RWPE2 (cell line): Measurements from ENCODE around the gene SIRPB1.

Experiments used
- ATAC-seq: fragments of 200-7000 bp; cut with Tn5 transposase; 3 replicates; pipeline ENCODE4 v1.9.1; 2021; ENCODE audit warnings: low read depth
- DNase-seq: peaks from one replicate; pipeline ENCODE4 v3.0.0-alpha.2; 2020; ENCODE audit warnings: low spot score
- H3K27ac ChIP-seq: fragments of 450-650 bp; 2 replicates; pipeline ENCODE4 v1.5.1; 2017; ENCODE audit warnings: mild to moderate bottlenecking; ENCODE audit not compliant: poor library complexity, severe bottlenecking
- H3K27me3 ChIP-seq: fragments of 250-450 bp; sonication (Bioruptor Pico); 2 replicates; pipeline ENCODE4 v1.5.1; 2021; ENCODE audit warnings: mild to moderate bottlenecking, moderate library complexity; ENCODE audit not compliant: insufficient read depth, poor library complexity, severe bottlenecking
- H3K36me3 ChIP-seq: fragments of 250-450 bp; sonication (Bioruptor Pico); 2 replicates; pipeline ENCODE4 v1.5.1; 2020; ENCODE audit warnings: low read depth, mild to moderate bottlenecking, moderate library complexity
- H3K4me1 ChIP-seq: fragments of 250-450 bp; sonication (Bioruptor Pico); 2 replicates; pipeline ENCODE4 v1.5.1; 2021; ENCODE audit warnings: mild to moderate bottlenecking, moderate library complexity; ENCODE audit not compliant: insufficient read depth, poor library complexity, severe bottlenecking
- H3K4me3 ChIP-seq: fragments of 250-450 bp; sonication (Bioruptor Pico); 2 replicates; pipeline ENCODE4 v1.5.1; 2021; ENCODE audit warnings: mild to moderate bottlenecking, moderate library complexity; ENCODE audit not compliant: severe bottlenecking
- H3K9me3 ChIP-seq: fragments of 250-450 bp; sonication (Bioruptor Pico); 2 replicates; pipeline ENCODE4 v1.5.1; 2021; ENCODE audit warnings: mild to moderate bottlenecking, moderate library complexity; ENCODE audit not compliant: severe bottlenecking
- TF ChIP-seq, protein P1 (sequence below): fragments of 450-650 bp; IDR thresholded peaks from one replicate; pipeline ENCODE4 v1.5.1; 2017; ENCODE audit warnings: mild to moderate bottlenecking, moderate library complexity; ENCODE audit not compliant: poor library complexity, severe bottlenecking

The SIRPB1 gene

DNA sequence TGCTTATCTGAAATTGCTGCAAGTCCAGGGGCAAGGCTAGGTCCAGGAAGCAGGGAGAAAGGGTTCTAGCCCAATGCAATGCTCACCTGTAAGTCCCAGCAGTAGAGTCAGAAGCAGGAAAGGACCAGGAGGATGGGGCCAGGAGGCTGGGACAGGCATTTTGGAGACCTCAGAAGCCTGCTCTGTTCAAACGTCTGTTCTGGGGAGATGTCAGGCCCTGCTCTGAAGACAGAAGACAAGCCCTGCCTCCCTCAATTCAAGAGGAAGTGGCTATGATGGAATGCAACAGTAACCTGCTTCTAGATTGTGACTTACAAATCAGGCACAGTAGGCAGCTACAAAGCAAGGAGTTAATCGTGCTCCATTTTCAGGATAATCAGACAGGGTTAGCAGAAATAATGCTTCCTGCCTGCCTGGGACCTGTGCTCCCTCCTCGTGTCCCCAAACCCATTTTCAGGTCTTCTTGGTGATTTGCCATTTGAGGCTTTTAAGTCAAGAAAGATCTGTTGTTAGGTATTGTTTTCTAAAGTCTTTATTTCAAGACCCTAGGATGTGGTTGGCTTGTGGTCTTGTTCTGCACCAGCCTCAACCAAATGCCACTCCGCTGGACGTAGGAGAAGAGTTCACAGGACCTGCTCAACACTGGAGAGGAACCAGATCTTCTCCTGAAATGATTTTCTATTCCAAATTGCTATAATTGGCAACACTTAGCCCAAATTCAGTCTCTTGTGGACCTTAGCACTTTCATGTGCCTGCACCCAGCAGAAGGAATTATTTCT, 37.9 kb upstream of the SIRPB1 start, which contains the start of gene SIRPG:
Gene SIRPG, minus strand, starts transcription at position 224 of the 779 bp plus-strand sequence. Its CDS starts 65 bp downstream, at position 159.
- ATAC-seq = no peak
- H3K4me1 ChIP-seq = no peaks in the 10 kb centered on the region
- no peak within 1 kb of the TSS for H3K4me3 ChIP-seq
- H3K27me3 ChIP-seq = no peaks in the 10 kb centered on the region
- no peaks in the 10 kb centered on the region for H3K36me3 ChIP-seq
- no peak for DNase-seq
- TF ChIP-seq, protein P1, sequence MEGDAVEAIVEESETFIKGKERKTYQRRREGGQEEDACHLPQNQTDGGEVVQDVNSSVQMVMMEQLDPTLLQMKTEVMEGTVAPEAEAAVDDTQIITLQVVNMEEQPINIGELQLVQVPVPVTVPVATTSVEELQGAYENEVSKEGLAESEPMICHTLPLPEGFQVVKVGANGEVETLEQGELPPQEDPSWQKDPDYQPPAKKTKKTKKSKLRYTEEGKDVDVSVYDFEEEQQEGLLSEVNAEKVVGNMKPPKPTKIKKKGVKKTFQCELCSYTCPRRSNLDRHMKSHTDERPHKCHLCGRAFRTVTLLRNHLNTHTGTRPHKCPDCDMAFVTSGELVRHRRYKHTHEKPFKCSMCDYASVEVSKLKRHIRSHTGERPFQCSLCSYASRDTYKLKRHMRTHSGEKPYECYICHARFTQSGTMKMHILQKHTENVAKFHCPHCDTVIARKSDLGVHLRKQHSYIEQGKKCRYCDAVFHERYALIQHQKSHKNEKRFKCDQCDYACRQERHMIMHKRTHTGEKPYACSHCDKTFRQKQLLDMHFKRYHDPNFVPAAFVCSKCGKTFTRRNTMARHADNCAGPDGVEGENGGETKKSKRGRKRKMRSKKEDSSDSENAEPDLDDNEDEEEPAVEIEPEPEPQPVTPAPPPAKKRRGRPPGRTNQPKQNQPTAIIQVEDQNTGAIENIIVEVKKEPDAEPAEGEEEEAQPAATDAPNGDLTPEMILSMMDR = no peak
- H3K9me3 ChIP-seq = no peaks in the 10 kb centered on the region
- H3K27ac ChIP-seq = no peak within 1 kb of the TSS

DNA sequence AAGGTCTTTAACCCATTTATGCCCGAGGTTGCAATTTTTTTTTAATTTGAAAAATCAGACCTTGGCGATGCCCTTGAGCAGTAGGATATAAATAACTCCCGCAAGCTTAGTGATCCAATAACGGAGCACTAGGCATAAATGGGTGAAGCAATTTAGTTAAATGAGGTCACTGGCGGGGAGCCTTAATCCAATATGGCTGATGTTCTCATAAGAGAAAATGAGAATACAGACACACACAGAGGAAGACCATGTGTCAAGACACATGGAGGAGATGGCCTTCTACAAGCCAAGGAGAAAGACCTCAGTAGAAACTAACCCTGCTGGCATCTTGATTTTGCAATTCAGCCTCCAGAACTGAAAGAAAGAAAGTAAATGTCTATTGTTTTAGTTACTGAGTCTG, 37.0 kb upstream of the SIRPB1 start:
- DNase-seq = no peak
- no peaks in the 10 kb centered on the region for H3K4me1 ChIP-seq
- H3K4me3 ChIP-seq = no peak overlapping the region
- H3K27me3 ChIP-seq = no peaks in the 10 kb centered on the region
- no peak overlapping the region for H3K27ac ChIP-seq
- H3K9me3 ChIP-seq = no peaks in the 10 kb centered on the region
- no peaks in the 10 kb centered on the region for H3K36me3 ChIP-seq
- no peak for ATAC-seq
- TF ChIP-seq, protein P1 = no peak

DNA sequence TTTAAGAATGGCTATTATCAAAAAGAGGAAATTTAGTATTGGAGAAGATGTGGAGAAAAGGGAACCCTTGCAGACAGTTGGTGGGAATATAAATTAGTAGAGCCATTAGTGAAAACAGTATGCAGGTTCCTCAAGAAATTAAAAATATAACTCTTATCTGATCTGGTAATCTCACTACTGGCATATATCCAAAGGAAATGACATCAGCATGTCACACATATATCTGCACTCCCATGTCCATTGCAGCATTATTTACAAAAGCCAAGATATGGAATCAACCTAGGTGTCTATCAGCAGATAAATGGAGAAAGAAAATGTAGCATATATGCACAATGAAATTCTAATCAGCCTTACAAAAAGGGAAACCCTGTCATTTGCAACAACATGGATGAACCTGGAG, 35.2 kb upstream of the SIRPB1 start:
- Histone ChIP-seq H3K27me3 (peaks cover 4% of the 10 kb centered on the region), H3K4me3 (no peak overlapping the region), H3K36me3 (no peaks in the 10 kb centered on the region), H3K9me3 (no peaks in the 10 kb centered on the region), H3K27ac (no peak overlapping the region), H3K4me1 (no peaks in the 10 kb centered on the region)
- TF ChIP-seq, protein P1 = no peak
- ATAC-seq (no peak), DNase-seq (no peak)

DNA sequence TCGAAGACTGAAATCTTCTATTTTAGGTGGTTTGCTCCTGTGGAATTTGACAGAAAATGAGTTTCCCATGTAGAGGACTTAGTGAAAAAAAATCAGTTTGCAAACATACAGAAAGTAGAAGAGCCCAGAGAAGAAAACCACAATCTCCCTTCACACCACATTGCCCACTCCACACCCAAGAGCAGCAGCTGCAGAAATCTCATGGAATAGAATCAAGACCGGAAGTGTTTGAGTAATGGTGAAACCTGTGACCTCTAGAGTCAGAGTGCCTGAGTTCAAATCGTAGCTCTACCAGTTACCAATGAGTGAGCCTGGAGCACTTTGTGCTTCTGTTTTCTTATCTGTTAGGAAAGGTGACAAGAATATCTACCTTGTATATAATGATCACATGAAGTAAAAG, 33.2 kb upstream of the SIRPB1 start:
- H3K27me3 ChIP-seq = peaks cover 4% of the 10 kb centered on the region
- no peak for ATAC-seq
- no peaks in the 10 kb centered on the region for H3K9me3 ChIP-seq
- H3K27ac ChIP-seq = no peak overlapping the region
- no peaks in the 10 kb centered on the region for H3K36me3 ChIP-seq
- DNase-seq = no peak
- H3K4me1 ChIP-seq = no peaks in the 10 kb centered on the region
- H3K4me3 ChIP-seq = no peak overlapping the region
- TF ChIP-seq, protein P1 = no peak

DNA sequence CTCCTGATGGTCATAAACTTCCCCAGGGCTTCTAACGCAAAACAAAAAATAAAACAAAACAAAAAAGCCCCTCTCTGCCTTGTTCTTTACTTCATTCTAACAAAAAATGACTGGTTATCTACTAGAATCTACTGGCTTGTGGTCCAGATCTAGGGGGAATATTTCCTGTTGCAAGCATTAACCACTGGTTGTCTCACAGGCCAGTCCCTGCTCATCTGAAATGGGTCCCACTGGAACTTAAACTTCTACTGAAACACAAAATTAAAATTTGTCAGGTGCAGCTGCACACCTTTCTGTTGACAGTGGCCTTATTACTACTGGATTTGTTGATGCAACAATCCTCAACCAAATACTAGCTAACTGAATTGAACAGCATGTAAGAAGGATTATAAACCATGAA, 32.3 kb upstream of the SIRPB1 start:
- Histone ChIP-seq H3K27ac (no peak overlapping the region), H3K27me3 (peaks cover 4% of the 10 kb centered on the region), H3K9me3 (no peaks in the 10 kb centered on the region), H3K4me3 (no peak overlapping the region), H3K4me1 (no peaks in the 10 kb centered on the region), H3K36me3 (no peaks in the 10 kb centered on the region)
- DNase-seq (no peak), ATAC-seq (no peak)
- TF ChIP-seq, protein P1 = no peak
